CMK (cell line): ENCODE results near the gene MRC1.
"Not testable (repeated sequence)": the region's sequence is repeated elsewhere in the genome, so short reads cannot be mapped to it uniquely, and the experiment has no call there.

Experiments
- DNase-seq: peaks from one replicate; pipeline ENCODE4 v3.0.0-alpha.2; 2010; ENCODE audit warnings: low read depth

MRC1 gene

GRCh38 chr10:17906002-17906401 lies 96.9 kb downstream of the MRC1 start:
- no peak for DNase-seq

GRCh38 chr10:17907641-17908040 lies 98.5 kb downstream of the MRC1 start:
- DNase-seq = no peak

- DNase-seq = no peak
Observed at GRCh38 chr10:17910125-17910789, 101.1 kb downstream of the MRC1 start.

- no peak for DNase-seq
Observed at GRCh38 chr10:17912754-17913153, 103.6 kb downstream of the MRC1 start.

- DNase-seq = no peak
Observed at GRCh38 chr10:17913604-17914003, 104.5 kb downstream of the MRC1 start.

GRCh38 chr10:17914169-17915045 lies 105.3 kb downstream of the MRC1 start:
- no peak for DNase-seq

GRCh38 chr10:17915181-17915580 lies 106.0 kb downstream of the MRC1 start:
- DNase-seq = no peak

GRCh38 chr10:17918187-17918903 lies 109.2 kb downstream of the MRC1 start:
- no peak for DNase-seq

- no peak for DNase-seq
Observed at GRCh38 chr10:17921378-17921777, 112.2 kb downstream of the MRC1 start.

- DNase-seq = no peak
Observed at GRCh38 chr10:17923728-17924127, 114.6 kb downstream of the MRC1 start.

- DNase-seq = no peak
Observed at GRCh38 chr10:17943033-17943745, 134.0 kb downstream of the MRC1 start.

- DNase-seq = not testable (repeated sequence)
Observed at GRCh38 chr10:17950269-17950668, 141.1 kb downstream of the MRC1 start.

- no peak for DNase-seq
Observed at GRCh38 chr10:17950726-17951125, 141.6 kb downstream of the MRC1 start.

GRCh38 chr10:17951868-17952371 lies 142.8 kb downstream of the MRC1 start, which contains the start of gene SLC39A12:
Gene SLC39A12 (plus strand): TSS chr10:17951918. CDS start chr10:17953277, 1,359 bp downstream.
- DNase-seq = no peak

GRCh38 chr10:17954372-17954771 lies 145.2 kb downstream of the MRC1 start:
- not testable (repeated sequence) for DNase-seq

GRCh38 chr10:17954861-17955260 lies 145.7 kb downstream of the MRC1 start:
- DNase-seq = no peak

GRCh38 chr10:17958049-17958448 lies 148.9 kb downstream of the MRC1 start:
- DNase-seq = no peak

GRCh38 chr10:17959870-17960269 lies 150.7 kb downstream of the MRC1 start:
- DNase-seq = no peak
